H9 (cell line): ENCODE data around the gene LEMD3. TPM values are rescaled to one million over a fixed set of nuclear protein-coding genes. Genes with fewer than 3 reads are reported as not detected.

Experiments used
- DNase-seq: peaks from one replicate; pipeline ENCODE4 v3.0.0-alpha.2; 2017
- H2AFZ ChIP-seq: one replicate; pipeline ENCODE4 v1.6.1; 2013; ENCODE audit warnings: mild to moderate bottlenecking, low read length, control low read depth, moderate library complexity
- H2AK5ac ChIP-seq: 2 replicates; pipeline ENCODE4 v1.6.1; 2013; ENCODE audit warnings: low read length, control low read depth, mixed read lengths; ENCODE audit not compliant: insufficient read length
- H2BK120ac ChIP-seq: one replicate; pipeline ENCODE4 v1.6.1; 2013; ENCODE audit warnings: low read depth, mild to moderate bottlenecking, low read length, control low read depth, inconsistent platforms; ENCODE audit not compliant: poor library complexity, severe bottlenecking
- H2BK12ac ChIP-seq: 2 replicates; pipeline ENCODE4 v1.6.1; 2013; ENCODE audit warnings: low read length, control low read depth, mixed read lengths, low read depth; ENCODE audit not compliant: insufficient read length
- H2BK15ac ChIP-seq: 2 replicates; pipeline ENCODE4 v1.6.1; 2013; ENCODE audit warnings: low read depth, low read length, control low read depth
- H2BK20ac ChIP-seq: one replicate; pipeline ENCODE4 v1.6.1; 2013; ENCODE audit warnings: low read depth, mild to moderate bottlenecking, low read length, control low read depth, inconsistent platforms; ENCODE audit not compliant: poor library complexity, severe bottlenecking
- H2BK5ac ChIP-seq: 2 replicates; pipeline ENCODE4 v1.6.1; 2013; ENCODE audit warnings: low read length, control low read depth, mixed read lengths; ENCODE audit not compliant: insufficient read length
- H3K14ac ChIP-seq: 2 replicates; pipeline ENCODE4 v1.6.1; 2013; ENCODE audit warnings: low read length, control low read depth; ENCODE audit not compliant: insufficient read depth
- H3K18ac ChIP-seq: 2 replicates; pipeline ENCODE4 v1.6.1; 2013; ENCODE audit warnings: low read depth, mild to moderate bottlenecking, mixed read lengths, low read length, control low read depth; ENCODE audit not compliant: insufficient read length
- H3K23ac ChIP-seq: 2 replicates; pipeline ENCODE4 v1.6.1; 2013; ENCODE audit warnings: low read length, control low read depth, mixed read lengths, low read depth; ENCODE audit not compliant: insufficient read length
- H3K23me2 ChIP-seq: 2 replicates; pipeline ENCODE4 v1.6.1; 2013; ENCODE audit warnings: low read depth, mild to moderate bottlenecking, mixed read lengths, low read length, control low read depth; ENCODE audit not compliant: insufficient read length, poor library complexity, severe bottlenecking
- H3K27ac ChIP-seq: 2 replicates; pipeline ENCODE4 v1.5.1; 2013; ENCODE audit warnings: low read length, control low read depth, mixed read lengths, low read depth; ENCODE audit not compliant: insufficient read length
- H3K27me3 ChIP-seq: 2 replicates; pipeline ENCODE4 v1.6.1; 2013; ENCODE audit warnings: low read length, control low read depth, inconsistent platforms; ENCODE audit not compliant: insufficient read depth
- H3K4ac ChIP-seq: 2 replicates; pipeline ENCODE4 v1.6.1; 2013; ENCODE audit warnings: low read depth, mild to moderate bottlenecking, control low read depth, inconsistent platforms, low read length, moderate library complexity
- H3K4me1 ChIP-seq: 2 replicates; pipeline ENCODE4 v1.6.1; 2013; ENCODE audit warnings: low read length, control low read depth, inconsistent platforms; ENCODE audit not compliant: insufficient read depth
- H3K4me2 ChIP-seq: 2 replicates; pipeline ENCODE4 v1.6.1; 2013; ENCODE audit warnings: low read length, control low read depth, mixed read lengths; ENCODE audit not compliant: insufficient read length, insufficient read depth
- H3K56ac ChIP-seq: 2 replicates; pipeline ENCODE4 v1.6.1; 2013; ENCODE audit warnings: low read depth, mild to moderate bottlenecking, mixed read lengths, low read length, control low read depth; ENCODE audit not compliant: insufficient read length
- H3K79me1 ChIP-seq: 2 replicates; pipeline ENCODE4 v1.6.1; 2013; ENCODE audit warnings: low read depth, mild to moderate bottlenecking, moderate library complexity, low read length, control low read depth, inconsistent platforms; ENCODE audit not compliant: insufficient read depth, poor library complexity, severe bottlenecking
- H3K79me2 ChIP-seq: 2 replicates; pipeline ENCODE4 v1.6.1; 2013; ENCODE audit warnings: low read length, control low read depth, inconsistent platforms; ENCODE audit not compliant: insufficient read depth
- H3K9ac ChIP-seq: 2 replicates; pipeline ENCODE4 v1.6.1; 2013; ENCODE audit warnings: low read length, control low read depth, mixed read lengths; ENCODE audit not compliant: insufficient read length; ENCODE audit errors: extremely low read depth
- H3K9me3 ChIP-seq: one replicate; pipeline ENCODE4 v1.6.1; 2013; ENCODE audit warnings: low read depth, low read length, inconsistent platforms; ENCODE audit not compliant: control insufficient read depth
- H3T11ph ChIP-seq: one replicate; pipeline ENCODE4 v1.6.1; 2013; ENCODE audit warnings: mild to moderate bottlenecking, low read length, control low read depth, inconsistent platforms
- H4K20me1 ChIP-seq: one replicate; pipeline ENCODE4 v1.6.1; 2013; ENCODE audit not compliant: control insufficient read depth, insufficient read length, insufficient read depth
- H4K5ac ChIP-seq: 2 replicates; pipeline ENCODE4 v1.6.1; 2013; ENCODE audit warnings: low read depth, mild to moderate bottlenecking, mixed read lengths, low read length, control low read depth; ENCODE audit not compliant: insufficient read length
- H4K8ac ChIP-seq: replicated peaks from 2 replicates; pipeline ENCODE4 v1.6.1; 2013; ENCODE audit warnings: low read length, control low read depth, mixed read lengths, low read depth; ENCODE audit not compliant: insufficient read length
- H4K91ac ChIP-seq: 2 replicates; pipeline ENCODE4 v1.6.1; 2013; ENCODE audit warnings: low read depth, mild to moderate bottlenecking, moderate library complexity, mixed read lengths, low read length, control low read depth; ENCODE audit not compliant: insufficient read length
- H3K27ac Mint-ChIP-seq, 3 experiments: 2 replicates in 2 of 3; 3 replicates in 1 of 3; pipeline ENCODE4 v1.8.0; 2020 to 2021; ENCODE audit warnings: mixed read lengths in 3 of 3, mild to moderate bottlenecking in 1 of 3, moderate library complexity in 1 of 3
- H3K27me3 Mint-ChIP-seq: 2 replicates; pipeline ENCODE4 v1.8.0; 2021; ENCODE audit warnings: low read depth, mild to moderate bottlenecking, moderate library complexity, mixed read lengths
- H3K36me3 Mint-ChIP-seq, 3 experiments: 2 replicates in 2 of 3; 3 replicates in 1 of 3; pipeline ENCODE4 v1.8.0; 2020 to 2021; ENCODE audit warnings: low read depth in 3 of 3, mixed read lengths in 3 of 3; ENCODE audit not compliant: insufficient read depth in 1 of 3
- H3K4me1 Mint-ChIP-seq, 2 experiments: 2 replicates each; pipeline ENCODE4 v1.8.0; 2020; ENCODE audit warnings: mixed read lengths in 2 of 2
- H3K4me3 Mint-ChIP-seq, 2 experiments: 2 replicates in 1 of 2; 3 replicates in 1 of 2; pipeline ENCODE4 v1.8.0; 2020 to 2021; ENCODE audit warnings: mild to moderate bottlenecking in 2 of 2, mixed read lengths in 2 of 2, moderate library complexity in 1 of 2
- H3K9me3 Mint-ChIP-seq, 2 experiments: 2 replicates in 1 of 2; 3 replicates in 1 of 2; pipeline ENCODE4 v1.8.0; 2020; ENCODE audit warnings: mild to moderate bottlenecking in 2 of 2, mixed read lengths in 2 of 2, moderate library complexity in 1 of 2
- total RNA-seq: library from RNA; stranded (reverse); gene quantifications from 2 replicates; pipeline ENCODE4 v1.2.1, GENCODE V29; 2021
- TF ChIP-seq, protein P1 (sequence below): fragments of 200-600 bp; sonication (generic); conservative IDR thresholded peaks from 3 replicates; pipeline ENCODE4 v1.8.0; 2021; ENCODE audit warnings: antibody characterized with exemption, mild to moderate bottlenecking

The LEMD3 gene
- total RNA-seq, 1 experiment from 2014 or later, result 38.1 TPM

DNA sequence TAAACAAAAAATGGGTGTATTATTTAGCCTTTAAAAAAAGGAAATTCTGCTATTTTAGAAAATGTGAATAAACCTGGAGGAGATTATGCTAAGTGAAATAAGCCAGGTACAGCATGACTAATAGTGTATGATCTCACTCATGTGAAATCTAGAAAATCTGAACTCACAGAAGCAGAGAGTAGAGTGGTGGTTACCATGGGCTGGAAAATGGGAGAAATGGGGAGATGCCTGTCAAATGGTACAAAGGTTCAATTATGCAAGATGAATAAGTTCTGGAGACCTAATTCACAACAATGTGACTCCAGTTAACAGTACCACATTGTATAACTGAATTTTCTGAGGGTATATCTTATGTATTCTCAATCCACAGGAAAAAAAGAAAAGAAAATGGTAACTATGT is 17.4 kb upstream of the LEMD3 start:
- no peak overlapping the region for H3K4ac ChIP-seq
- H3K9ac ChIP-seq, result no peak overlapping the region
- H3K27ac ChIP-seq, result no peak overlapping the region
- H3K4me1 ChIP-seq, result no peaks in the 10 kb centered on the region; the same call in 1 of the 2 replicates
- no peak overlapping the region for H2AK5ac ChIP-seq
- no peak overlapping the region for H3T11ph ChIP-seq
- H3K79me1 ChIP-seq, result no peaks in the 10 kb centered on the region
- peaks cover 3 to 6% of the 10 kb centered on the region in 2 experiments; a peak in 3 of 4 replicates for H3K4me1 Mint-ChIP-seq
- no peak overlapping the region for H2BK20ac ChIP-seq
- no peak overlapping the region for H4K5ac ChIP-seq
- no peaks in the 10 kb centered on the region for H4K20me1 ChIP-seq
- no peaks in the 10 kb centered on the region for H3K79me2 ChIP-seq
- no peak overlapping the region for H2BK15ac ChIP-seq
- no peak overlapping the region for H3K27ac Mint-ChIP-seq
- H3K9me3 Mint-ChIP-seq, result no peaks in the 10 kb centered on the region
- no peak overlapping the region for H2BK5ac ChIP-seq
- no peak overlapping the region for H3K14ac ChIP-seq
- no peak overlapping the region for H3K56ac ChIP-seq
- peaks cover 10% of the 10 kb centered on the region; the same call in 1 of the 2 replicates for H3K27me3 Mint-ChIP-seq
- no peaks in the 10 kb centered on the region for H3K23me2 ChIP-seq
- H3K27me3 ChIP-seq, result no peaks in the 10 kb centered on the region
- H3K9me3 ChIP-seq, result no peaks in the 10 kb centered on the region
- no peak for DNase-seq
- no peak overlapping the region for H3K4me2 ChIP-seq
- H2AFZ ChIP-seq, result no peak overlapping the region
- H3K18ac ChIP-seq, result no peak overlapping the region
- no peak overlapping the region for H4K8ac ChIP-seq
- TF ChIP-seq, protein P1, sequence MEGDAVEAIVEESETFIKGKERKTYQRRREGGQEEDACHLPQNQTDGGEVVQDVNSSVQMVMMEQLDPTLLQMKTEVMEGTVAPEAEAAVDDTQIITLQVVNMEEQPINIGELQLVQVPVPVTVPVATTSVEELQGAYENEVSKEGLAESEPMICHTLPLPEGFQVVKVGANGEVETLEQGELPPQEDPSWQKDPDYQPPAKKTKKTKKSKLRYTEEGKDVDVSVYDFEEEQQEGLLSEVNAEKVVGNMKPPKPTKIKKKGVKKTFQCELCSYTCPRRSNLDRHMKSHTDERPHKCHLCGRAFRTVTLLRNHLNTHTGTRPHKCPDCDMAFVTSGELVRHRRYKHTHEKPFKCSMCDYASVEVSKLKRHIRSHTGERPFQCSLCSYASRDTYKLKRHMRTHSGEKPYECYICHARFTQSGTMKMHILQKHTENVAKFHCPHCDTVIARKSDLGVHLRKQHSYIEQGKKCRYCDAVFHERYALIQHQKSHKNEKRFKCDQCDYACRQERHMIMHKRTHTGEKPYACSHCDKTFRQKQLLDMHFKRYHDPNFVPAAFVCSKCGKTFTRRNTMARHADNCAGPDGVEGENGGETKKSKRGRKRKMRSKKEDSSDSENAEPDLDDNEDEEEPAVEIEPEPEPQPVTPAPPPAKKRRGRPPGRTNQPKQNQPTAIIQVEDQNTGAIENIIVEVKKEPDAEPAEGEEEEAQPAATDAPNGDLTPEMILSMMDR, result no peak
- H3K4me3 Mint-ChIP-seq, result no peak overlapping the region
- H2BK120ac ChIP-seq, result no peak overlapping the region
- H2BK12ac ChIP-seq, result no peak overlapping the region
- H3K23ac ChIP-seq, result no peak overlapping the region
- no peak overlapping the region for H4K91ac ChIP-seq
- H3K36me3 Mint-ChIP-seq, result no peaks in the 10 kb centered on the region
